Endothelial cell of umbilical vein (primary cell): ENCODE data around the gene ALDH1L1. TPM values are rescaled to one million over a fixed set of nuclear protein-coding genes. Genes with fewer than 3 reads are reported as not detected.

Source experiments
- BruUV-seq: library from RNA; stranded (reverse); fragments of 400-500 nt; replicated peaks from 2 replicates; lab custom pipeline; 2021; lab: Mats Ljungman, UMichigan
- CTCF ChIA-PET: fragments of 300-600, 350-600 bp; sonication (Branson Sonifier 250); formaldehyde crosslinking; loops from one replicate; lab custom pipeline; 2021; ENCODE audit warnings: antibody characterized with exemption, inconsistent platforms; lab: Charles Lee
- POLR2A ChIA-PET: fragments of 300-600, 350-600 bp; sonication (Branson Sonifier 250); formaldehyde crosslinking; loops from one replicate; lab custom pipeline; 2021; ENCODE audit warnings: antibody characterized with exemption, inconsistent platforms; lab: Charles Lee
- DNase-seq: peaks from one replicate; pipeline ENCODE4 v3.0.0-alpha.2; 2011; ENCODE audit warnings: low read depth, low spot score
- FAIRE-seq: peaks from 2 replicates; lab custom pipeline; 2011; peaks lifted over from hg19 to GRCh38; lab: Jason Lieb, UNC
- H2AFZ ChIP-seq: 2 replicates; pipeline ENCODE4 v1.6.0; 2012; ENCODE audit warnings: low read depth, low read length, control low read depth, inconsistent platforms
- H3K27ac ChIP-seq: 2 replicates; pipeline ENCODE4 v1.5.1; 2011; ENCODE audit warnings: low read depth, mild to moderate bottlenecking, control low read depth, low read length, moderate library complexity; ENCODE audit not compliant: insufficient read depth
- H3K27me3 ChIP-seq, 2 experiments: 2 replicates each; pipeline versions ENCODE4 v1.6.0 to v1.6.1; 2011; ENCODE audit warnings: low read length in 2 of 2, mixed read lengths in 1 of 2; ENCODE audit not compliant: control insufficient read depth in 2 of 2, insufficient read depth in 2 of 2
- H3K36me3 ChIP-seq, 2 experiments: 2 replicates in 1 of 2; 3 replicates in 1 of 2; pipeline ENCODE4 v1.5.1; 2011; ENCODE audit warnings: low read length in 2 of 2, mild to moderate bottlenecking in 1 of 2, moderate library complexity in 1 of 2; ENCODE audit not compliant: control insufficient read depth in 2 of 2, insufficient read depth in 2 of 2; ENCODE audit errors: extremely low read depth in 1 of 2
- H3K4me1 ChIP-seq: 3 replicates; pipeline ENCODE4 v1.5.1; 2011; ENCODE audit warnings: mild to moderate bottlenecking, low read length; ENCODE audit not compliant: control insufficient read depth, insufficient read depth; ENCODE audit errors: extremely low read depth
- H3K4me2 ChIP-seq: 2 replicates; pipeline ENCODE4 v1.6.1; 2011; ENCODE audit warnings: low read length, control low read depth, mixed read lengths; ENCODE audit not compliant: insufficient read depth
- H3K4me3 ChIP-seq, 3 experiments: fragments of 200-600 bp in 1 of 3; sonication (generic), shearing (Covaris generic) in 1 of 3; replicated peaks in 1 of 3; 2 replicates each; pipeline ENCODE4 v1.5.1; 2011 to 2016; ENCODE audit warnings: control low read depth in 3 of 3, low read length in 3 of 3, mild to moderate bottlenecking in 2 of 3, inconsistent platforms in 1 of 3, low read depth in 1 of 3, moderate library complexity in 1 of 3; ENCODE audit not compliant: insufficient read depth in 1 of 3
- H3K79me2 ChIP-seq: 2 replicates; pipeline ENCODE4 v1.6.0; 2012; ENCODE audit warnings: low read length, inconsistent platforms; ENCODE audit not compliant: control insufficient read depth, insufficient read depth
- H3K9ac ChIP-seq: replicated peaks from 2 replicates; pipeline ENCODE3; 2011; ENCODE audit warnings: low read length, control low read depth; ENCODE audit not compliant: insufficient read depth; ENCODE audit errors: extremely low read depth
- H3K9me1 ChIP-seq: replicated peaks from 3 replicates; pipeline ENCODE4 v1.6.0; 2011; ENCODE audit warnings: mild to moderate bottlenecking, low read length; ENCODE audit not compliant: control insufficient read depth, insufficient read depth; ENCODE audit errors: extremely low read depth
- H3K9me3 ChIP-seq: replicated peaks from 2 replicates; pipeline ENCODE4 v1.5.1; 2012; ENCODE audit warnings: low read length, inconsistent platforms; ENCODE audit not compliant: control insufficient read depth, insufficient read depth
- H4K20me1 ChIP-seq: replicated peaks from 2 replicates; pipeline ENCODE3; 2011; ENCODE audit warnings: mild to moderate bottlenecking, low read length; ENCODE audit not compliant: control insufficient read depth, insufficient read depth; ENCODE audit errors: extremely low read depth
- CTCF ChIP-seq, 2 donors: IDR thresholded peaks; 1 replicate in 1 of 2; 2 replicates in 1 of 2; pipeline ENCODE4 v1.5.1; 2011; ENCODE audit warnings: low read length in 2 of 2, mild to moderate bottlenecking in 2 of 2, moderate library complexity in 2 of 2, control low read depth in 1 of 2, inconsistent platforms in 1 of 2, low read depth in 1 of 2; ENCODE audit not compliant: insufficient read depth in 1 of 2; ENCODE audit errors: extremely low read depth in 1 of 2
- EZH2 ChIP-seq: IDR thresholded peaks from 2 replicates; pipeline ENCODE4 v1.6.1; 2012; ENCODE audit warnings: borderline replicate concordance, low read depth, mild to moderate bottlenecking, moderate library complexity, low read length, inconsistent platforms; ENCODE audit not compliant: severe bottlenecking
- dilution Hi-C: fragments of 300-500 bp; cut with MboI; formaldehyde crosslinking; loops from one replicate; pipeline ENCODE4 v1.15.0; 2019; ENCODE audit warnings: low sequenced_read_pairs; ENCODE audit not compliant: extremely low pct_ligation_motif_present
- intact Hi-C: fragments of 100-400 bp; cut with micrococcal nuclease; formaldehyde crosslinking; loops from one replicate; pipeline ENCODE4 v1.10.0; 2022
- polyA plus RNA-seq, 4 experiments: library from polyadenylated mRNA; depleted of rRNA in 3 of 4; stranded (reverse) in 3 of 4; unstranded in 1 of 4; fragments of >200 nt; gene quantifications; 2 replicates each; pipeline versions ENCODE4 v1.2.1 to v1.2.3, GENCODE V29; 2011 to 2012; ENCODE audit warnings: missing spikeins in 1 of 4
- total RNA-seq: library from RNA; stranded (reverse); gene quantifications from 2 replicates; pipeline ENCODE4 v1.2.3, GENCODE V29; 2021

The ALDH1L1 gene
- total and polyA plus RNA-seq, 2 donors (not counting 3 experiments of a cell fraction or from before 2014, with no cell fraction given), result not detected

DNA sequence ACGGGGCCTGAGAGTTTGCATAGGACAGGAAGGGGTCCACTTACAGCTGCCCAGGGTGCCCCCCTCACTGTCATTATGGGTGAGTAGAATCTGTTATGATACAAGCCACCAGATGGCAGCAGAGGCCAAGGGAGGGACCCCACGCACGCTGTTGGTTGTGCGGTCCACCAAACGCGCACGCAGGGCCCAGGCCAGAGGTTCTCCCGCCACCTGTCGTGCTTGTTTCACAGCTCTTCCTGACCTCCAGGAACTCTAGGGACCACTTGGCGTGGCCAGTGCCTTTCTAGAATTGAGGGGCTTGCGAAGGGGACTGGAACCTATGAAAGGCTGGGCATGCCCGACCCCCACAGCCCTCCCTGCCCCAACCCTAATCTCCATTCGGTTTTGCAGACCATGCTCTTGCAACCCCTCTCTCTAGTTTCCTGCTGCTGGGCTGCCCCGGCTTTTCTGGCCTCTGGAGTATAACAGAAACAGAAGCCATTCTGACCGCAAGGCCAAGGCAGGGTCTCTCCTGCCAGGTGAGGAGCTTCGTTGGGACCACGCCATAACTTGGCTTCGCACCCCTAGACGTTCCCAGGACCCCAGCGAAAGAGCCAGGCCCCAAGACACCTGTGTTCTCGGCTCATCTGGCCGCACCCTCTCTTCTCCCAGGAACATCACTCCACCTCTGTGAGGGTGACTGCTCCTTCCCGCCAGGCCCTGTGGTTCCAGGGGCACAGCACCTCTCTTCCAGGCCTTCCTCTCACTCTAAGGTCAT is 46.0 kb downstream of the ALDH1L1 start:
- ChIA-PET POLR2A (no interaction called here), CTCF (interaction anchor here (0.6 to 3.9 kb wide), 20 partner anchors 9 to 342 kb away, joined by 3 to 68 read pairs (median 3); partner anchors contain the start of genes KLF15 and ZXDC)

More for the DNA sequence above, 46.0 kb downstream of the ALDH1L1 start:
- H3K4me2 ChIP-seq, result no peak overlapping the region
- TF ChIP-seq CTCF (IDR thresholded peaks at IDR 0.05; ENCODE audit: extremely low read depth in 1 of 2, insufficient read depth in 1 of 2, low read depth in 1 of 2, low read length in 2 of 2), result peak; percentile 51 to 74
- no peak for TF ChIP-seq EZH2
- DNase-seq (peak; percentile 42), FAIRE-seq (peak; percentile 73)
- H3K79me2 ChIP-seq, result no peaks in the 10 kb centered on the region
- H3K9ac ChIP-seq, result no peak overlapping the region
- peaks cover 8% of the 10 kb centered on the region for H3K4me1 ChIP-seq
- no TSS peak for BruUV-seq
- H4K20me1 ChIP-seq, result no peaks in the 10 kb centered on the region
- no peak overlapping the region for H3K4me3 ChIP-seq
- dilution Hi-C loops, result no loop called here
- no peaks in the 10 kb centered on the region for H3K9me1 ChIP-seq
- no peak overlapping the region for H2AFZ ChIP-seq
- H3K9me3 ChIP-seq, result no peaks in the 10 kb centered on the region
- intact Hi-C loops, result loop anchor here (1.0 to 5.0 kb wide), 5 partner anchors 64 to 255 kb away; no protein-coding TSS in a partner anchor
- peaks cover 0 to 2% of the 10 kb centered on the region in 2 experiments for H3K27me3 ChIP-seq
- H3K27ac ChIP-seq, result no peak overlapping the region
- H3K36me3 ChIP-seq, result no peaks in the 10 kb centered on the region
